IMR-90 (cell line): Measurements from ENCODE around the gene PBRM1. TPM values are rescaled to one million over a fixed set of nuclear protein-coding genes. Genes with fewer than 3 reads are reported as not detected.

ENCODE experiments used
- ATAC-seq: fragments of 200-7000 bp; cut with Tn5 transposase; 2 replicates; pipeline ENCODE4 v1.9.1; 2020; ENCODE audit warnings: low read depth, mild to moderate bottlenecking, moderate library complexity
- BruUV-seq: library from RNA; stranded (reverse); fragments of 400-500 nt; replicated peaks from 2 replicates; lab custom pipeline; 2021; lab: Mats Ljungman, UMichigan
- CTCF ChIA-PET: fragments of 300-600 bp; formaldehyde crosslinking; extraction: SDS; loops from one replicate; lab custom pipeline; 2021; ENCODE audit warnings: antibody characterized with exemption; lab: Yijun Ruan, JAX
- POLR2A ChIA-PET: fragments of 300-600 bp; sonication (Branson Sonifier 250); formaldehyde crosslinking; loops from one replicate; lab custom pipeline; 2022; ENCODE audit warnings: antibody characterized with exemption; ENCODE audit not compliant: unreplicated experiment; lab: Charles Lee
- DNase-seq: peaks from one replicate; pipeline ENCODE4 v3.0.0; 2013
- H2AFZ ChIP-seq: replicated peaks from 2 replicates; pipeline ENCODE3; 2013; ENCODE audit warnings: low read length, mild to moderate bottlenecking; ENCODE audit not compliant: poor library complexity
- H2AK5ac ChIP-seq: 2 replicates; pipeline ENCODE4 v1.6.1; 2013; ENCODE audit warnings: low read depth, low read length, inconsistent platforms
- H2AK9ac ChIP-seq: replicated peaks from 2 replicates; pipeline ENCODE3; 2013; ENCODE audit warnings: mild to moderate bottlenecking, low read depth, low read length, moderate library complexity; ENCODE audit not compliant: poor library complexity
- H2BK120ac ChIP-seq: 2 replicates; pipeline ENCODE4 v1.6.1; 2013; ENCODE audit warnings: low read depth, low read length, inconsistent platforms
- H2BK15ac ChIP-seq: 3 replicates; pipeline ENCODE4 v1.6.1; 2013; ENCODE audit warnings: low read depth, low read length, inconsistent platforms
- H2BK20ac ChIP-seq: 2 replicates; pipeline ENCODE4 v1.6.1; 2013; ENCODE audit warnings: low read depth, mild to moderate bottlenecking, inconsistent platforms, low read length, moderate library complexity
- H2BK5ac ChIP-seq: 2 replicates; pipeline ENCODE4 v1.6.1; 2013; ENCODE audit warnings: mild to moderate bottlenecking, low read depth, low read length, inconsistent platforms; ENCODE audit not compliant: poor library complexity, severe bottlenecking
- H3K14ac ChIP-seq: replicated peaks from 2 replicates; pipeline ENCODE4 v1.6.1; 2013; ENCODE audit warnings: low read depth, low read length, inconsistent platforms
- H3K18ac ChIP-seq: 2 replicates; pipeline ENCODE4 v1.6.1; 2013; ENCODE audit warnings: low read depth, low read length, control low read depth
- H3K23ac ChIP-seq: 2 replicates; pipeline ENCODE4 v1.6.1; 2013; ENCODE audit warnings: low read depth, low read length, inconsistent platforms
- H3K27ac ChIP-seq: 2 replicates; pipeline ENCODE4 v1.5.1; 2013; ENCODE audit warnings: mild to moderate bottlenecking, control low read depth, low read length; ENCODE audit not compliant: insufficient read depth
- H3K27me3 ChIP-seq: 2 replicates; pipeline ENCODE4 v1.6.1; 2013; ENCODE audit warnings: low read length; ENCODE audit not compliant: control insufficient read depth, insufficient read depth
- H3K36me3 ChIP-seq: 2 replicates; pipeline ENCODE4 v1.6.1; 2013; ENCODE audit warnings: low read length, mixed read lengths; ENCODE audit not compliant: control insufficient read depth, insufficient read depth
- H3K4ac ChIP-seq: 2 replicates; pipeline ENCODE4 v1.6.1; 2013; ENCODE audit warnings: low read depth, low read length, inconsistent platforms
- H3K4me1 ChIP-seq: 2 replicates; pipeline ENCODE4 v1.6.1; 2013; ENCODE audit warnings: low read length, mixed read lengths; ENCODE audit not compliant: control insufficient read depth, insufficient read depth
- H3K4me2 ChIP-seq: 2 replicates; pipeline ENCODE4 v1.6.1; 2013; ENCODE audit warnings: low read depth, mild to moderate bottlenecking, control low read depth, low read length, moderate library complexity
- H3K4me3 ChIP-seq: 2 replicates; pipeline ENCODE4 v1.5.1; 2013; ENCODE audit warnings: low read depth, mild to moderate bottlenecking, control low read depth, low read length, moderate library complexity; ENCODE audit not compliant: insufficient read depth
- H3K56ac ChIP-seq: 2 replicates; pipeline ENCODE4 v1.6.1; 2013; ENCODE audit warnings: low read length, inconsistent platforms; ENCODE audit not compliant: insufficient read depth; ENCODE audit errors: extremely low read depth
- H3K79me1 ChIP-seq, 2 experiments: 2 replicates each; pipeline ENCODE4 v1.6.1; 2013; ENCODE audit warnings: low read length in 2 of 2, inconsistent platforms in 1 of 2, low read depth in 1 of 2
- H3K9ac ChIP-seq: 2 replicates; pipeline ENCODE4 v1.6.1; 2013; ENCODE audit warnings: low read depth, low read length, control low read depth
- H3K9me1 ChIP-seq: 2 replicates; pipeline ENCODE4 v1.6.1; 2013; ENCODE audit warnings: low read length, inconsistent platforms; ENCODE audit not compliant: insufficient read depth
- H3K9me3 ChIP-seq: 2 replicates; pipeline ENCODE4 v1.6.1; 2013; ENCODE audit warnings: low read length; ENCODE audit not compliant: control insufficient read depth, insufficient read depth
- H4K20me1 ChIP-seq: 2 replicates; pipeline ENCODE4 v1.6.1; 2013; ENCODE audit warnings: low read length, inconsistent platforms; ENCODE audit not compliant: insufficient read depth
- H4K5ac ChIP-seq: 2 replicates; pipeline ENCODE4 v1.6.1; 2013; ENCODE audit warnings: mild to moderate bottlenecking, low read depth, low read length, control low read depth
- H4K8ac ChIP-seq, 2 experiments: 2 replicates each; pipeline ENCODE4 v1.6.1; 2013; ENCODE audit warnings: low read depth in 2 of 2, low read length in 2 of 2, control low read depth in 1 of 2, inconsistent platforms in 1 of 2
- H4K91ac ChIP-seq: 2 replicates; pipeline ENCODE4 v1.6.1; 2013; ENCODE audit warnings: low read depth, low read length, inconsistent platforms; ENCODE audit not compliant: insufficient read depth
- BHLHE40 ChIP-seq: fragments of 150-350 bp; IDR thresholded peaks from 2 replicates; pipeline ENCODE4 v1.6.1; 2016; ENCODE audit warnings: mild to moderate bottlenecking, low read depth, low read length
- CEBPB ChIP-seq: IDR thresholded peaks from 2 replicates; pipeline ENCODE4 v1.6.1; 2012; ENCODE audit warnings: low read depth, low read length, improper control_type of control experiment
- CHD1 ChIP-seq: IDR thresholded peaks from 2 replicates; pipeline ENCODE4 v1.6.1; 2012; ENCODE audit warnings: low read depth, low read length, improper control_type of control experiment
- CTCF ChIP-seq: conservative IDR thresholded peaks from 2 replicates; pipeline ENCODE4 v1.5.1; 2012; ENCODE audit warnings: mild to moderate bottlenecking, low read depth, low read length, improper control_type of control experiment
- ELK1 ChIP-seq: fragments of 150-350 bp; IDR thresholded peaks from 2 replicates; pipeline ENCODE4 v1.6.1; 2016; ENCODE audit warnings: low read depth, mild to moderate bottlenecking, low read length, moderate library complexity, borderline replicate concordance
- FOS ChIP-seq: fragments of 150-350 bp; IDR thresholded peaks from 2 replicates; pipeline ENCODE4 v1.6.1; 2016; ENCODE audit warnings: low read depth, low read length
- MAFK ChIP-seq: IDR thresholded peaks from 2 replicates; pipeline ENCODE4 v1.6.1; 2012; ENCODE audit warnings: low read depth, low read length, improper control_type of control experiment
- MAZ ChIP-seq: IDR thresholded peaks from 2 replicates; pipeline ENCODE4 v1.6.1; 2012; ENCODE audit warnings: low read depth, mild to moderate bottlenecking, low read length, improper control_type of control experiment, moderate library complexity, borderline replicate concordance
- MXI1 ChIP-seq: IDR thresholded peaks from 2 replicates; pipeline ENCODE4 v1.6.1; 2012; ENCODE audit warnings: low read depth, mild to moderate bottlenecking, low read length, moderate library complexity, borderline replicate concordance
- NFE2L2 ChIP-seq: fragments of 150-350 bp; IDR thresholded peaks from 2 replicates; pipeline ENCODE4 v1.6.1; 2016; ENCODE audit warnings: low read depth, mild to moderate bottlenecking, low read length
- POLR2A ChIP-seq: IDR thresholded peaks from 2 replicates; pipeline ENCODE4 v1.6.1; 2012; ENCODE audit warnings: mild to moderate bottlenecking, low read depth, low read length
- RAD21 ChIP-seq: IDR thresholded peaks from 2 replicates; pipeline ENCODE4 v1.6.1; 2012; ENCODE audit warnings: low read length, improper control_type of control experiment
- RCOR1 ChIP-seq: IDR thresholded peaks from 2 replicates; pipeline ENCODE4 v1.6.1; 2012; ENCODE audit warnings: mild to moderate bottlenecking, low read length, improper control_type of control experiment; ENCODE audit not compliant: insufficient replicate concordance
- RFX5 ChIP-seq: IDR thresholded peaks from 2 replicates; pipeline ENCODE4 v1.8.0; 2012; ENCODE audit warnings: low read depth, mild to moderate bottlenecking, low read length, moderate library complexity
- SMC3 ChIP-seq: fragments of 150-350 bp; IDR thresholded peaks from 2 replicates; pipeline ENCODE4 v1.6.1; 2016; ENCODE audit warnings: low read depth, mild to moderate bottlenecking, antibody characterized with exemption, low read length, moderate library complexity
- USF2 ChIP-seq: fragments of 150-350 bp; IDR thresholded peaks from 2 replicates; pipeline ENCODE4 v1.6.1; 2017; ENCODE audit warnings: mild to moderate bottlenecking, antibody characterized with exemption, low read length, low read depth
- WGBS, 2 experiments: methylation state at CpG; one replicate each; pipeline versions ENCODE4 v1.1.5 to v1.1.7; 2013; ENCODE audit warnings: missing lambda C conversion rate in 2 of 2; ENCODE audit not compliant: insufficient read length in 1 of 2; ENCODE audit errors: extremely low coverage in 2 of 2; 5-methylcytosine and 5-hydroxymethylcytosine counted together
- dilution Hi-C: fragments of 300-500 bp; cut with HindIII; formaldehyde crosslinking; loops from one replicate; pipeline ENCODE4 v1.14.3; 2018; ENCODE audit warnings: low sequenced_read_pairs; ENCODE audit not compliant: unreplicated experiment
- in situ Hi-C: fragments of 300-500 bp; cut with MboI; formaldehyde crosslinking; loops from 3 replicates; pipeline ENCODE4 v1.14.3; 2019; ENCODE audit warnings: low sequenced_read_pairs, inconsistent platforms, mixed read lengths
- intact Hi-C: fragments of 100-400 bp; cut with micrococcal nuclease; formaldehyde crosslinking; loops from 2 replicates; pipeline ENCODE4 v1.10.0; 2022
- polyA plus RNA-seq, 3 experiments: library from polyadenylated mRNA; depleted of rRNA; stranded (reverse); fragments of >200 nt; gene quantifications; 2 replicates each; pipeline ENCODE4 v1.2.3, GENCODE V29; 2012; ENCODE audit warnings: low replicate concordance in 1 of 3
- total RNA-seq: library from RNA; depleted of rRNA; stranded (reverse); fragments of >200 nt; gene quantifications from 2 replicates; pipeline ENCODE4 v1.2.3, GENCODE V29; 2012

The PBRM1 gene
- total and polyA plus RNA-seq, 2 of the 4 experiments (the other 2 are of a cell fraction): 16.5 to 72.6 TPM

GRCh38 chr3:52521488-52521824 lies 164.3 kb downstream of the PBRM1 start:
- TF ChIP-seq NFE2L2: no peak
- TF ChIP-seq POLR2A: no peak
- no peak for TF ChIP-seq CHD1
- no peak for TF ChIP-seq MAZ
- TF ChIP-seq MAFK: no peak
- no peak for TF ChIP-seq MXI1
- TF ChIP-seq USF2: no peak
- no peak for TF ChIP-seq SMC3
- TF ChIP-seq FOS: no peak
- TF ChIP-seq ELK1: no peak
- TF ChIP-seq BHLHE40: no peak
- TF ChIP-seq RAD21: no peak
- TF ChIP-seq RFX5: no peak
- no peak for TF ChIP-seq CTCF
- TF ChIP-seq RCOR1: no peak
- TF ChIP-seq CEBPB: no peak
- dilution Hi-C loops: no loop called here

More at GRCh38 chr3:52521488-52521824, 164.3 kb downstream of the PBRM1 start:
- Histone ChIP-seq H3K9me1 (peaks cover 11% of the 10 kb centered on the region; the same call in 1 of the 2 replicates), H3K14ac (no peak overlapping the region), H4K91ac (no peak overlapping the region), H3K9me3 (no peaks in the 10 kb centered on the region), H2BK15ac (no peak overlapping the region), H3K27me3 (peaks cover 2% of the 10 kb centered on the region; the same call in 1 of the 2 replicates), H4K20me1 (peaks cover 4% of the 10 kb centered on the region; the same call in 1 of the 2 replicates), H3K4me2 (no peak overlapping the region), H3K9ac (no peak overlapping the region), H3K56ac (no peak overlapping the region), H3K79me1 (peaks cover 0 to 11% of the 10 kb centered on the region in 2 experiments; a peak in 2 of 4 replicates), H4K5ac (no peak overlapping the region), H3K36me3 (peaks cover 31% of the 10 kb centered on the region), H3K4ac (no peak overlapping the region), H2AK5ac (no peak overlapping the region), H2BK5ac (no peak overlapping the region), H3K23ac (no peak overlapping the region), H3K27ac (no peak overlapping the region), H2AFZ (no peak overlapping the region), H4K8ac (no peak overlapping the region), H3K4me3 (no peak overlapping the region), H3K4me1 (peaks cover 1% of the 10 kb centered on the region; the same call in 1 of the 2 replicates), H2AK9ac (no peak overlapping the region), H2BK20ac (no peak overlapping the region), H3K18ac (no peak overlapping the region), H2BK120ac (no peak overlapping the region)
- ChIA-PET CTCF (no interaction called here), POLR2A (no interaction called here)
- intact Hi-C loops: no loop called here
- no peak for ATAC-seq
- in situ Hi-C loops: no loop called here
- BruUV-seq: no TSS peak
- WGBS, 2 experiments: 85% methylated on average over 2 of the region's 8 CpGs; no CpG with 5 or more reads in 1 of the 2 experiments
- DNase-seq: no peak
